Stimulated activated CD4-positive, alpha-beta T cell treated with anti-CD3 and anti-CD28 coated beads, Interleukin-1b, Interleukin-23, amount 100 ng/mL, for 4 hours (primary cell): ENCODE measurements around the gene PLEKHM1.
"Not testable (repeated sequence)": the region's sequence is repeated elsewhere in the genome, so short reads cannot be mapped to it uniquely, and the experiment has no call there.

Source experiments
- DNase-seq, 2 donors: peaks; one replicate each; pipeline ENCODE4 v3.0.0-alpha.2; 2020; ENCODE audit warnings: low read depth in 2 of 2

Gene PLEKHM1

GRCh38 chr17:45441526-45442310 lies 48.8 kb downstream of the PLEKHM1 start:
- DNase-seq, result no peak

GRCh38 chr17:45440839-45441515 lies 49.5 kb downstream of the PLEKHM1 start:
- not testable (repeated sequence) for DNase-seq

- DNase-seq, result no peak
Observed at GRCh38 chr17:45440161-45440778, 50.3 kb downstream of the PLEKHM1 start.

GRCh38 chr17:45438931-45439610 lies 51.5 kb downstream of the PLEKHM1 start:
- DNase-seq, result no peak

GRCh38 chr17:45437465-45438283 lies 52.8 kb downstream of the PLEKHM1 start:
- DNase-seq, result no peak

GRCh38 chr17:45436625-45437464 lies 53.7 kb downstream of the PLEKHM1 start:
- no peak for DNase-seq

- DNase-seq, result no peak
Observed at GRCh38 chr17:45436161-45436560, 54.4 kb downstream of the PLEKHM1 start.

GRCh38 chr17:45435481-45435880 lies 55.0 kb downstream of the PLEKHM1 start:
- DNase-seq, result no peak

GRCh38 chr17:45433159-45433535 lies 57.4 kb downstream of the PLEKHM1 start:
- no peak for DNase-seq

GRCh38 chr17:45432405-45433158 lies 57.9 kb downstream of the PLEKHM1 start, which contains the start of gene ARHGAP27:
Gene ARHGAP27, minus strand, starts transcription at chr17:45432870. Its CDS starts 2,591 bp downstream, at chr17:45430279.
- DNase-seq, result no peak

GRCh38 chr17:45431531-45432404 lies 58.8 kb downstream of the PLEKHM1 start:
- DNase-seq, result peak; percentile 38 to 65

- DNase-seq, result peak in 1 of 2 donors; percentile 33
Observed at GRCh38 chr17:45430738-45431530, 59.6 kb downstream of the PLEKHM1 start.

- DNase-seq, result no peak
Observed at GRCh38 chr17:45430006-45430737, 60.3 kb downstream of the PLEKHM1 start.

GRCh38 chr17:45429339-45430005 lies 61.0 kb downstream of the PLEKHM1 start:
- DNase-seq, result no peak

GRCh38 chr17:45428931-45429338 lies 61.6 kb downstream of the PLEKHM1 start:
- DNase-seq, result no peak

- peak; percentile 73 to 80 for DNase-seq
Observed at GRCh38 chr17:45428050-45428617, 62.4 kb downstream of the PLEKHM1 start.
